Measurements from ENCODE around the gene PDGFD.

- no peak for TF ChIP-seq ATF3 (CRISPR knock-in tag; conservative IDR thresholded peaks at IDR 0.05)
- TF ChIP-seq MAX (CRISPR knock-in tag; IDR thresholded peaks at IDR 0.05): no peak
- TF ChIP-seq E2F5 (CRISPR knock-in tag; IDR thresholded peaks at IDR 0.05): no peak
- no peak for TF ChIP-seq CTCF (IDR thresholded peaks at IDR 0.05)
These were observed 148.1 kb downstream of the PDGFD start for GRCh38 chr11:104015649-104016415.

All from WTC11 (cell line).